IPS-20b (cell line): ENCODE results near the gene NCMAP.
A peak's percentile ranks its signal among the peaks of the same experiment; 100 is the strongest.
"Not testable (repeated sequence)": the region's sequence is repeated elsewhere in the genome, so short reads cannot be mapped to it uniquely, and the experiment has no call there.

ENCODE experiments used
- H3K27ac ChIP-seq: one replicate; pipeline ENCODE4 v1.5.1; 2013; ENCODE audit warnings: low read length
- H3K27me3 ChIP-seq: 2 replicates; pipeline ENCODE4 v1.6.1; 2013; ENCODE audit warnings: mild to moderate bottlenecking, low read length, inconsistent platforms; ENCODE audit not compliant: insufficient read depth
- H3K36me3 ChIP-seq: 2 replicates; pipeline ENCODE4 v1.6.1; 2013; ENCODE audit warnings: low read depth, mild to moderate bottlenecking, inconsistent platforms, low read length, moderate library complexity; ENCODE audit not compliant: insufficient read depth
- H3K4me1 ChIP-seq: 2 replicates; pipeline ENCODE4 v1.6.1; 2013; ENCODE audit warnings: mild to moderate bottlenecking, control low read depth, inconsistent platforms, low read length, moderate library complexity; ENCODE audit not compliant: insufficient read depth
- H3K4me3 ChIP-seq: 2 replicates; pipeline ENCODE4 v1.5.1; 2013; ENCODE audit warnings: mild to moderate bottlenecking, low read length, inconsistent platforms
- H3K9ac ChIP-seq: 2 replicates; pipeline ENCODE4 v1.6.1; 2013; ENCODE audit warnings: low read depth, mild to moderate bottlenecking, inconsistent platforms, low read length, moderate library complexity
- H3K9me3 ChIP-seq: 2 replicates; pipeline ENCODE4 v1.6.1; 2013; ENCODE audit warnings: mild to moderate bottlenecking, low read depth, low read length, inconsistent platforms; ENCODE audit not compliant: insufficient read depth

The NCMAP gene

GRCh38 chr1:24526045-24526444, 29.8 kb upstream of the NCMAP start:
- H3K27ac ChIP-seq: no peak overlapping the region
- H3K4me3 ChIP-seq: no peak overlapping the region
- H3K9ac ChIP-seq: no peak overlapping the region
- no peaks in the 10 kb centered on the region for H3K4me1 ChIP-seq
- no peaks in the 10 kb centered on the region for H3K27me3 ChIP-seq
- no peaks in the 10 kb centered on the region for H3K36me3 ChIP-seq
- no peaks in the 10 kb centered on the region for H3K9me3 ChIP-seq

DNA sequence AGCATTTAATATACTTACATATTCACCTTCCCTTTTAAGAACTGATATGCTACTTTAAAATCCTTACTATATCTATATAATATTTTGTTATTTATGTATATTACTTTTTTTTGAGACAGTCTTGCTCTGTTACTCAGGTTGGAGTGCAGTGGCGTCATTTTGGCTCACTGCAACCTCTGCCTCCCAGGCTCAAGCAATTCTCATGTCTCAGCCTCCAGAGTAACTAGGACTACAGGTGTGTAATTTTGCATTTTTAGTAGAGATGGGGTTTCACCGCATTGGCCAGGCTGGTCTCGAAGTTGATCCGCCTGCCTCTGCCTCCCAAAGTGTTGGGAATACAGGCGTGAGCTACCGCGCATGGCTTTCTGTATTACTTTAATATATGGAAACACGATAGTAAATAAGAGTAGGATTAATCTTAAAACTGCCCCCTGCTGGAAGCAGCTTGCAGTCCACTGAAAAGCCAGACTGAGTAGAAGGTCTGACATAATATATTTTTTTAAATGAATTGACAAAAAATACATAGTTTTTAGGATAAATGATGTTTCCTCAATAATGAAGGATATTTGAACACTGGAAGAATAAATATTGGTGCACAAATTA, 28.8 kb upstream of the NCMAP start:
- 0 out of 2 replicates have a peak, but pooled peaks cover 3% of the 10 kb centered on the region for H3K36me3 ChIP-seq
- H3K9me3 ChIP-seq: no peaks in the 10 kb centered on the region
- no peaks in the 10 kb centered on the region for H3K4me1 ChIP-seq
- H3K27ac ChIP-seq: no peak overlapping the region
- H3K9ac ChIP-seq: no peak overlapping the region
- no peak overlapping the region for H3K4me3 ChIP-seq
- H3K27me3 ChIP-seq: no peaks in the 10 kb centered on the region

DNA sequence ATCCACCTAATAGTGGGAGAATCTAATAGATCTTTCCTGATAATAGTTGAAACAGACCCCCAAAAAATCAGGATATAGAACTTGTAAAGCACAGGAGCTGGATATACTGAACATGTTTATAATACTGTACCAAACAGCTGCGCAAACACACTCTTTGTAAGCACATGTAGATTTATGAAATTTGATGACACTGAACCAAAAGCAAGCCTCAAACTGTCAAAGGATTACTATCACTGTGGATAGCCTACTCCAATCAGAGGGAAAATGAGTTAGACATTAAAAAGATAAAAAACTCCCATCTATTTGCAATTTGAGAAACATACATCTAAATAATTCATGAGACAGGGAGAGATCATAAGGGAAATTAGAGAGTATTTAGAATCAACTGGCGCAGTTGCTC, 27.1 kb upstream of the NCMAP start:
- Histone ChIP-seq H3K4me1 (no peaks in the 10 kb centered on the region), H3K36me3 (peaks cover 7% of the 10 kb centered on the region; the same call in 1 of the 2 replicates), H3K4me3 (no peak overlapping the region), H3K27ac (no peak overlapping the region), H3K9me3 (no peaks in the 10 kb centered on the region), H3K27me3 (no peaks in the 10 kb centered on the region), H3K9ac (no peak overlapping the region)

- not testable (repeated sequence) for H3K36me3 ChIP-seq, H3K27ac ChIP-seq, H3K9me3 ChIP-seq, H3K27me3 ChIP-seq, H3K9ac ChIP-seq, H3K4me3 ChIP-seq, H3K4me1 ChIP-seq
These were observed 26.6 kb upstream of the NCMAP start for GRCh38 chr1:24529292-24529691.

DNA sequence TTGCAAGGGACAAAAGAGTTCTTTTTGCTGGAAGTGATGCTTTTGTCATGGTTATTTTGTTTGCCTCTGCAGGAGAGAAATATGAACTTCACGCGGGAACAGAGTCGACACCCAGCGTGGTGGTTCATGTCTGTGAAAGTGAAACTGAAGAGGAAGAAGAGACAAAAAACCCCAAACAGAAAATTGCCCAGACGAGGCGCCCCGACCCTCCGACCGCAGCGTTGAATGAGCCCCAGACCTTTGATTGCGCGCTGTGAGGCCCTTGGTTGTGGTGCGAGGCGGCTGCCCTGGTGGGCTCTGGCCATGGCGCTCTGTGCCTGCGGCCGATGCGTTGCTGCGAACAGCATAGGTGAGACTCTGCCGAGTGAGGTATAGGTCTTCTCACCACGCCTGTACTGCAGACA, 20.9 kb upstream of the NCMAP start:
- no peak overlapping the region; the same call in 1 of the 2 replicates for H3K9ac ChIP-seq
- no peak overlapping the region for H3K27ac ChIP-seq
- peaks cover 12% of the 10 kb centered on the region; the same call in 1 of the 2 replicates for H3K4me1 ChIP-seq
- peaks cover 29% of the 10 kb centered on the region for H3K36me3 ChIP-seq
- no peaks in the 10 kb centered on the region for H3K9me3 ChIP-seq
- no peaks in the 10 kb centered on the region for H3K27me3 ChIP-seq
- H3K4me3 ChIP-seq: no peak overlapping the region

DNA sequence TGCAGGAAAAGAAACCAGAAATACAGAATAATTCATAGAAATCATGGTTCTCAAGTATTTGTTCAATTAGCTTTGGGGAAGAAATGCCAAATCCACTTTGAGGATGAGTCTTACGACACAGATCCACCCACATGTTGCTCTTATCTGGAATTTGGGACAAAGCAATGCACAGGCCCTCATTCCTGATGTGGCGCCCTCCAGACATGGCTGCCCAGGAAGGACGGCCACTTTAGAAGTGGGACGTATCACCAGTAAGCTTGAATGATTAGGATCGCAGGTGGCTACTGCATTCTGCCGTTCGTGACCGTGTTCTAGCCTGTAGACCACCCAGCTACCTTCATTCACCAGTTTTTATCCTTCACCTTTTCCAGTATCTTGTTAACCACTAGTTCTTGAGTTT, 20.1 kb upstream of the NCMAP start:
- Histone ChIP-seq H3K4me3 (no peak overlapping the region), H3K9ac (no peak overlapping the region), H3K36me3 (peaks cover 29% of the 10 kb centered on the region), H3K27me3 (no peaks in the 10 kb centered on the region), H3K27ac (no peak overlapping the region), H3K9me3 (no peaks in the 10 kb centered on the region), H3K4me1 (peaks cover 13% of the 10 kb centered on the region; the same call in 1 of the 2 replicates)

DNA sequence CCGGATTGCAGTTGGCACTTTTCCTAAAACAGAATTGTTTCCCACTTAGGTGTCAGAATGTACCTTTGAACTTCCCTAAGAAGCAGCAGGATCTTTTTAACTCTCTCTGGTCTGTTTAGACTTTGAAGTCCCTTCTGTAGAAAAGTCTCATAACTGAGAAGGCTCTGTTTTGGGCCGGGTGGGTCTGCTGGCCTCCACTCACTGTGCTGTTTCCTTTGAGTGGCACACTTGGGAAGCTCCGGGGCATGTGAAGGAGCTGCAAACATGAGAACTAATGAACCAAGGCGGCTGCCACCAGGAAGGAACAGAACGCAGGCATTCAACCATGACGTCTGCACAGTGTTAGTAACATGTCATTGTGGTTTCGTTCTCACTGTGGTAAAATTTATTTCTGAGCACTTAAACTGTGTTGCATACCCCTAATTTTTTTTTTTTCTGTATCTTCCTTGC, 19.5 kb upstream of the NCMAP start:
- no peaks in the 10 kb centered on the region for H3K9me3 ChIP-seq
- no peaks in the 10 kb centered on the region for H3K27me3 ChIP-seq
- no peak overlapping the region for H3K27ac ChIP-seq
- H3K4me1 ChIP-seq: peaks cover 19% of the 10 kb centered on the region
- H3K9ac ChIP-seq: no peak overlapping the region
- H3K36me3 ChIP-seq: peaks cover 29% of the 10 kb centered on the region
- no peak overlapping the region for H3K4me3 ChIP-seq

DNA sequence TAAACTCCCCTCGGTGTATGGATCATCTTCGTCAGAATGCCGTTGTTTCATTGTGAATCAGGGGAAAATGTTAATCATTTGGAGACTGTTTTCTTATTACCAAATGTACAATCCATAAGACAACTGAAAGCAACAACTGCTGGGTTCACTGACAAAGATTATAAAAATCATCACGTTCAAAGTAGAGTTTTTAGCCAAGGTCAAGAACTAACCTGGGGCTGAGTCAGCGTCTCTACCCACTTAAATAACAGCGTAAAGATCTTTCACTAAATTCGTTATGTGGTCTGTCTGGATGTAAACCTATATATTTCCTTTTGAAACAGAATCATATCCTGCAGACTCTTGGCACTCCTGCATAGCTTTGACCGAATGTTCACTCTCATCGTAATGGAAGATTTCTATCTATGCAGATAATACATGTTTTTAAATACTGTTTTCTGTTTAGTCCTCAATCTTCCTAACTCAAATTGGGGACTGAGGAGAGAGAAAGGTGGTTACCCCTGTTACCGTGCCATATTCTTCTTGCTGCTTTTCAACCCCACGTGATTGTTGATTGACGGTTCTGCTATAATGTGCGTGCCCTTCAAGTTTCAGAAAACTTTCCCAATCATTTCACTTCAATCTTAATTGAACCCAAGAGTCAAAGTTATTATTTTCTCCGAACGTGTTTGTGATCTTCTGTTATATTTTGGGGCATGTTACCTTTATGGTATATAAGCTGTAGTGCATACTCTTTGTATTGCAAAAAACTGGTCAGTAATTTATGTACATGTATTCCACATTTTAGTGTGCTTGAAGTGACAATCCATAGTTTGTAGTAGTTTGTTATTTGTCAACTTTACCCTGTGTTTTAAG, 15.6 kb upstream of the NCMAP start:
- H3K4me3 ChIP-seq: no peak overlapping the region
- H3K9me3 ChIP-seq: no peaks in the 10 kb centered on the region
- H3K36me3 ChIP-seq: peaks cover 17% of the 10 kb centered on the region
- H3K9ac ChIP-seq: peak overlapping the region; percentile 41; the same call in 1 of the 2 replicates
- no peak overlapping the region for H3K27ac ChIP-seq
- peaks cover 17% of the 10 kb centered on the region for H3K4me1 ChIP-seq
- H3K27me3 ChIP-seq: no peaks in the 10 kb centered on the region

DNA sequence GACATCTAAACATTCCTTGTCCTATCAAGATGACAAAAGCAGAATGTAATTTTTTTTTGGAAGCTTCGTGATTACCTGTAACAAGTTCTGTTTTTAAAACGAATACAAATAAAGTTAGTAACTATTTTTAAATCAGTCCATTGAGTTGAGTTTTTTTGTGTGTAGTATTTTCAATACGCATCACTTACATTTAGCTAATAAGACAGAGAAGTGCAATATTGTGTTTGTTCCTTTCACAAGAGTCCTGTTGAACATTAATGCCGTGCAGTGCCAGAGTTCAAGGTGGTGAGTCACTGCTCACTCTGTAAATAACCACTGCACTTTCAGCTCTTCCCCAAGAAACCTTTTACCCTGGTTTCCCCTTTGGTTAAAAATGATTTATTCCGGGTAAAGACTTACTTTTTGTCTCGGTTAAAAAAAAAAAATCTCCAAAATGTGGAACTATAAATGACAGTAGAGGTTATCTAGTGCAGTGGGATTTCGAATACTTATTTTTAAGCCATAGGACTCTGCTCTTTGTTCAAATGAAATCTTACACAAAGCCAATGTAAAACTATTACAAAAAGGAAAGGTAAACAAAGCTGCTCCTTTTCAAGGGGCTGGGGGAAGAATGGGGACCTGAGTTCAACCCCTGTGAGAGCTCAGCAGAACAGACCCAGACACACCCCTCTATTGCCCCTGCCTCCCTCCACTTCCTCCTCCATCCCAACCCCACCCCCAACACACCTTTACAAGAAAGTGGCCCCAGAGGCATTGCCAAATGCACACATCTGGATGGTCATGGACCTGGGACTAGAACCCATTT, 14.8 kb upstream of the NCMAP start:
- peaks cover 15% of the 10 kb centered on the region for H3K4me1 ChIP-seq

DNA sequence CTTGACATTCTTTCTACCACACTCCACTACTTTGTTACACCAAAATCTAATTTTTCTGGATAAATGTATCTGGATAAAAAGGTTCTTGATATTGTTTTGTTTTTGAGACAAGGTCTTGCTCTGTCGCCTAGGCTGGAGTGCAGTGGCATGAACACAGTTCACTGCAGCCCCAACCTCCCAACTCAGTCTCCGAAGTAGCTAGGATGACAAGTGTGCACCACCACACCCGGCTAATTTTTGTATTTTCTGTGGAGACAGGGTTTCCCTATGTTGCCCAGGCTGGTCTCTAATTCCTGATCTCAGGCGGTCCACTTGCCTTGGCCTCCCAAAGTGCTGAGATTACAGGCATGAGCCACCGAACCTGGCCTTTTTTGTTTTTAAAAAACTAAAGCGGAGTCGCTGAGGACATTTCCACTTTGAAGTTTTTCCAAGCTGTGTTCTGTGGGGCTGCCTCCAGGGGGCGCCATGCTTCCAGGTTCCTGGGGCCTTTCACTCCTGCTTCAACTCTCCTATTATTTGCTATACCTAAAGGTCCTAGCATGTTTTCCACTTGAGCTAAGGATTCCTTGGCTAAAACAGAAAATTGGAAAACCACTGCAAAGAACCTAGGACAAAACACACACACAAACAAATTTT, 14.1 kb upstream of the NCMAP start:
- no peaks in the 10 kb centered on the region for H3K27me3 ChIP-seq
- H3K36me3 ChIP-seq: peaks cover 2% of the 10 kb centered on the region; the same call in 1 of the 2 replicates
- H3K4me1 ChIP-seq: peaks cover 11% of the 10 kb centered on the region
- no peaks in the 10 kb centered on the region for H3K9me3 ChIP-seq
- H3K4me3 ChIP-seq: no peak overlapping the region
- no peak overlapping the region for H3K27ac ChIP-seq
- H3K9ac ChIP-seq: peak overlapping the region; percentile 41; the same call in 1 of the 2 replicates

More for the DNA sequence above, 14.8 kb upstream of the NCMAP start:
- no peaks in the 10 kb centered on the region for H3K27me3 ChIP-seq
- H3K27ac ChIP-seq: no peak overlapping the region
- peak overlapping the region; percentile 41; the same call in 1 of the 2 replicates for H3K9ac ChIP-seq
- no peak overlapping the region for H3K4me3 ChIP-seq
- peaks cover 9% of the 10 kb centered on the region for H3K36me3 ChIP-seq
- H3K9me3 ChIP-seq: no peaks in the 10 kb centered on the region

DNA sequence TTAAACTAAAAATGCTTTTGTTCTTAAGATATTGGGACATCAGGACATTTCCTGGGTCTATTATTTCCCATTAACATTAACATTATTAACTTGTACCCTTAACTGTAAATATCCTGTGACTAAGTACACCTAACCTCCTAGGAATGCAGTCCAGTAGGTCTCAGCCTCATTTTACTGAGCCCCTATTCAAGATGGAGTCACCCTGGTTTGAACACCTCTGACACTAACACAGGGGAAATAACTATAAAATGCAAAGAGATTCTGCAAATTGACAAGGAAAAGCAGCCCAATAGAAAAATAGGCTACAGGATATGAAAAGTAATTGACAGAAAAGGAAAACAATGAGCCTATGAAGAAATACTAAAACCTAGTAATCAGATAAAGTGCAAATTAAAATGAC, 11.6 kb upstream of the NCMAP start:
- Histone ChIP-seq H3K4me3 (no peak overlapping the region), H3K27me3 (no peaks in the 10 kb centered on the region), H3K9me3 (no peaks in the 10 kb centered on the region), H3K4me1 (peaks cover 11% of the 10 kb centered on the region), H3K9ac (no peak overlapping the region), H3K27ac (no peak overlapping the region), H3K36me3 (no peaks in the 10 kb centered on the region)
